ENCODE data around the gene PPP1CB.

- TF ChIP-seq CTCF (IDR thresholded peaks at IDR 0.05) (no peak), POLR2A (IDR thresholded peaks at IDR 0.05) (no peak)
Measured at GRCh38 chr2:28717339-28717758, 34.3 kb upstream of the PPP1CB start.

Measured in esophagus squamous epithelium (tissue), 4 donors.